T-cell (primary cell): ENCODE measurements around the gene USP17L13. TPM values are rescaled to one million over a fixed set of nuclear protein-coding genes. Genes with fewer than 3 reads are reported as not detected.
A peak's percentile ranks its signal among the peaks of the same experiment; 100 is the strongest.
"Not testable (repeated sequence)": the region's sequence is repeated elsewhere in the genome, so short reads cannot be mapped to it uniquely, and the experiment has no call there.

Experiments
- ATAC-seq, 4 experiments: fragments of 200-7000 bp in 3 of 4; fragments of 150-1000 bp in 1 of 4; cut with Tn5 transposase; replicated peaks in 1 of 4; 1 replicate in 3 of 4; 2 replicates in 1 of 4; pipeline ENCODE4 v1.10.0; 2021; ENCODE audit warnings: moderate library complexity in 3 of 4, mild to moderate bottlenecking in 2 of 4, moderate number of reproducible peaks in 1 of 4
- CTCF ChIA-PET, 2 donors: fragments of 300-600 bp; sonication (Branson Sonifier 250); formaldehyde crosslinking; loops; one replicate each; lab custom pipeline; 2022; ENCODE audit warnings: antibody characterized with exemption in 2 of 2; lab: Charles Lee
- POLR2A ChIA-PET, 2 donors: fragments of 300-600 bp; sonication (Branson Sonifier 250); formaldehyde crosslinking; loops; one replicate each; lab custom pipeline; 2022; ENCODE audit warnings: antibody characterized with exemption in 2 of 2; lab: Charles Lee
- DNase-seq, 35 experiments: peaks; one replicate each; pipeline versions ENCODE4 v3.0.0 to v3.0.0-alpha.2; 2013 to 2023
- H3K27ac ChIP-seq: one replicate; pipeline ENCODE4 v1.5.1; 2013; ENCODE audit warnings: low read length
- H3K27me3 ChIP-seq, 2 experiments: replicated peaks in 1 of 2; 1 replicate in 1 of 2; 2 replicates in 1 of 2; pipeline versions ENCODE4 v1.6.1 to v1.7.0; 2013; ENCODE audit warnings: low read length in 1 of 2, mixed read lengths in 1 of 2; ENCODE audit not compliant: control insufficient read depth in 2 of 2, insufficient read depth in 2 of 2; ENCODE audit errors: extremely low read depth in 1 of 2
- H3K36me3 ChIP-seq, 2 donors: 1 replicate in 1 of 2; 2 replicates in 1 of 2; pipeline versions ENCODE4 v1.6.1 to v1.7.0; 2013; ENCODE audit warnings: low read length in 1 of 2; ENCODE audit not compliant: control insufficient read depth in 2 of 2, insufficient read depth in 1 of 2; ENCODE audit errors: extremely low read depth in 1 of 2
- H3K4me1 ChIP-seq, 2 experiments: 1 replicate in 1 of 2; 2 replicates in 1 of 2; pipeline versions ENCODE4 v1.6.1 to v1.7.0; 2013; ENCODE audit warnings: low read length in 2 of 2, mixed read lengths in 1 of 2; ENCODE audit not compliant: insufficient read depth in 2 of 2, control insufficient read depth in 1 of 2; ENCODE audit errors: extremely low read depth in 1 of 2
- H3K4me3 ChIP-seq, 2 donors: 1 replicate in 1 of 2; 2 replicates in 1 of 2; pipeline versions ENCODE4 v1.5.1 to v1.7.0; 2013; ENCODE audit warnings: mild to moderate bottlenecking in 2 of 2, low read length in 1 of 2, moderate library complexity in 1 of 2; ENCODE audit not compliant: control insufficient read depth in 1 of 2; ENCODE audit errors: extremely low read depth in 1 of 2
- H3K9me3 ChIP-seq: 2 replicates; pipeline ENCODE4 v1.7.0; 2013
- H3K27ac Mint-ChIP-seq, 2 donors: one replicate each; pipeline ENCODE4 v1.8.0; 2020 to 2021; ENCODE audit warnings: mild to moderate bottlenecking in 2 of 2, mixed read lengths in 2 of 2
- H3K27me3 Mint-ChIP-seq, 2 donors: one replicate each; pipeline ENCODE4 v1.8.0; 2021 to 2022; ENCODE audit warnings: mixed read lengths in 2 of 2
- H3K36me3 Mint-ChIP-seq: one replicate; pipeline ENCODE4 v1.8.0; 2021; ENCODE audit warnings: mixed read lengths
- H3K4me1 Mint-ChIP-seq, 3 donors: one replicate each; pipeline ENCODE4 v1.8.0; 2020 to 2022; ENCODE audit warnings: mixed read lengths in 3 of 3, mild to moderate bottlenecking in 1 of 3
- H3K4me3 Mint-ChIP-seq, 3 donors: one replicate each; pipeline ENCODE4 v1.8.0; 2020 to 2022; ENCODE audit warnings: mild to moderate bottlenecking in 3 of 3, mixed read lengths in 3 of 3, moderate library complexity in 3 of 3
- H3K9me3 Mint-ChIP-seq, 3 donors: one replicate each; pipeline ENCODE4 v1.8.0; 2020 to 2022; ENCODE audit warnings: mixed read lengths in 3 of 3
- WGBS: methylation state at CpG from one replicate; pipeline ENCODE4 v1.1.5; 2013; ENCODE audit warnings: missing lambda C conversion rate; ENCODE audit not compliant: insufficient coverage; 5-methylcytosine and 5-hydroxymethylcytosine counted together
- total RNA-seq, 35 experiments: library from RNA in 6 of 35; stranded (reverse) in 6 of 35; fragments of 120-200 nt in 1 of 35; gene quantifications; one replicate each; pipeline versions ENCODE4 v1.2.1 to v1.2.4 and lab custom pipeline; 2013 to 2026

The USP17L13 gene
- total RNA-seq, 5 donors from 2014 or later (not counting 1 experiment from before 2014, with no cell fraction given): not detected

DNA sequence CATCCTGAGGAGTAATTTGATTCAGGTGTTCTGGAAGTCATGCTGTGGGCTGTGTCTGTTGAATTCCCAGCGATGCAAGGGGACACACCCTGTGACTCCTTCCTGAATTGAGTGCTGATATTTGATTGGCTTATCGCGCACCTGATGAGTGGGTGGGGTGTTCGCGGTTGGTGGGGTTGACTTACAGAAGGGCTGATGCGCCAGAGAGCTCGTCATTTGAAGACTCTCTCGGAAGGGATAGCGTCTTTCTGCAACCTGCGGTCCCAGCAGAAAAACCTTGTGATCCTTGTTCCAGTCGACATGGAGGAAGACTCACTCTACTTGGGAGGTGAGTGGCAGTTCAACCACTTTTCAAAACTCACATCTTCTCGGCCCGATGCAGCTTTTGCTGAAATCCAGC is 37.9 kb downstream of the USP17L13 start, which contains the start of gene USP17L21:
TSS of gene USP17L21 (plus strand) at position 301 of the 400 bp plus-strand sequence. CDS start at position 301, 0 bp downstream.
- H3K27me3 Mint-ChIP-seq, H3K4me3 ChIP-seq, DNase-seq, H3K4me1 ChIP-seq, H3K27ac Mint-ChIP-seq, H3K4me1 Mint-ChIP-seq, CTCF ChIA-PET, H3K36me3 Mint-ChIP-seq, ATAC-seq, H3K9me3 Mint-ChIP-seq, H3K27me3 ChIP-seq, H3K9me3 ChIP-seq, H3K36me3 ChIP-seq, H3K27ac ChIP-seq, H3K4me3 Mint-ChIP-seq, POLR2A ChIA-PET: not testable (repeated sequence)
- WGBS: no CpG with 5 or more reads among the region's 13 CpGs

DNA sequence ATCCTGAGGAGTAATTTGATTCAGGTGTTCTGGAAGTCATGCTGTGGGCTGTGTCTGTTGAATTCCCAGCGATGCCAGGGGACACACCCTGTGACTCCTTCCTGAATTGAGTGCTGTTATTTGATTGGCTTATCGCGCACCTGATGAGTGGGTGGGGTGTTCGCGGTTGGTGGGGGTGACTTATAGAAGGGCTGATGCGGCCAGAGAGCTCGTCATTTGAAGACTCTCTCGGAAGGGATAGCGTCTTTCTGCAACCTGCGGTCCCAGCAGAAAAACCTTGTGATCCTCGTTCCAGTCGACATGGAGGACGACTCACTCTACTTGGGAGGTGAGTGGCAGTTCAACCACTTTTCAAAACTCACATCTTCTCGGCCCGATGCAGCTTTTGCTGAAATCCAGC is 42.6 kb downstream of the USP17L13 start, which contains the start of gene USP17L22:
TSS of gene USP17L22 (plus strand) at position 301 of the 400 bp plus-strand sequence. CDS start at position 301, 0 bp downstream.
- H3K27ac Mint-ChIP-seq, H3K27me3 Mint-ChIP-seq, ATAC-seq, H3K36me3 Mint-ChIP-seq, H3K4me3 ChIP-seq, DNase-seq, H3K4me1 Mint-ChIP-seq, H3K9me3 Mint-ChIP-seq, H3K4me1 ChIP-seq, H3K9me3 ChIP-seq, CTCF ChIA-PET, POLR2A ChIA-PET, H3K36me3 ChIP-seq, H3K27ac ChIP-seq, H3K4me3 Mint-ChIP-seq, H3K27me3 ChIP-seq: not testable (repeated sequence)
- no CpG with 5 or more reads among the region's 15 CpGs for WGBS

DNA sequence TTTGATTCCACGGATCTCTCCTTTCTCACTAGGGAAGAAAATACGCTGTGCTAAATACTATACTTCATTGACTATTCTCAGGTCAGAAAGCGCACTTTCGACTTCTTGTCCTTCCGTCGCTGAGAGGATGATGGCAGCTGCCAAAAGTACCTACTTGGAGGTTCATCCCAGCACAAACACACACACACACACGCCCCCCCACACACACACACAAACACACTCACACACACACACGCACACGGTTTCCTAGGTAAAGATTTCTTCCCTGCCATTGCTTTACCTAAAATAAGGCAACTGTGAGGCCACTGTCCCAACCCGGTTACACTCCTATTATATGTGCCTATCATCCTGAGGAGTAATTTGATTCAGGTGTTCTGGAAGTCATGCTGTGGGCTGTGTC is 47.0 kb downstream of the USP17L13 start:
- H3K4me3 ChIP-seq, H3K36me3 ChIP-seq, CTCF ChIA-PET, H3K27ac ChIP-seq, ATAC-seq, H3K9me3 Mint-ChIP-seq, H3K36me3 Mint-ChIP-seq, H3K27ac Mint-ChIP-seq, H3K27me3 ChIP-seq, H3K4me1 ChIP-seq, POLR2A ChIA-PET, H3K27me3 Mint-ChIP-seq, H3K9me3 ChIP-seq, H3K4me1 Mint-ChIP-seq, H3K4me3 Mint-ChIP-seq: not testable (repeated sequence)
- no CpG with 5 or more reads among the region's 10 CpGs for WGBS
- DNase-seq: peak in 18 of 35 experiments; percentile 0 to 34 (median 8)

Other genes with a start within 250 kb of the USP17L13 start
- not detected for gene FAM90A26, start 54.5 kb upstream of the USP17L13 start, total RNA-seq
- gene USP17L10, start 14.2 kb upstream of the USP17L13 start, total RNA-seq: not detected
- not detected for gene USP17L11, start 9.5 kb upstream of the USP17L13 start, total RNA-seq
- gene USP17L12, start 4.7 kb upstream of the USP17L13 start, total RNA-seq: not detected
- under 1 TPM in 1 of 5 donors, not detected in 4; 0.20 TPM for gene USP17L15, start 9.5 kb downstream of the USP17L13 start, total RNA-seq
- gene USP17L17, start 19.0 kb downstream of the USP17L13 start, total RNA-seq: not detected
- gene USP17L18, start 23.7 kb downstream of the USP17L13 start, total RNA-seq: not detected
- not detected for gene USP17L19, start 28.5 kb downstream of the USP17L13 start, total RNA-seq
- gene USP17L20, start 33.2 kb downstream of the USP17L13 start, total RNA-seq: not detected
- not detected for gene USP17L21, start 38.0 kb downstream of the USP17L13 start, total RNA-seq
- gene USP17L22, start 42.7 kb downstream of the USP17L13 start, total RNA-seq: not detected
- gene USP17L24, start 100.3 kb downstream of the USP17L13 start, total RNA-seq: not detected
- gene USP17L25, start 105.0 kb downstream of the USP17L13 start, total RNA-seq: not detected
- not detected for gene USP17L26, start 109.8 kb downstream of the USP17L13 start, total RNA-seq
- gene USP17L5, start 114.5 kb downstream of the USP17L13 start, total RNA-seq: not detected
- not detected for gene USP17L27, start 119.3 kb downstream of the USP17L13 start, total RNA-seq
- not detected for gene USP17L28, start 124.0 kb downstream of the USP17L13 start, total RNA-seq
- not detected for gene USP17L29, start 128.7 kb downstream of the USP17L13 start, total RNA-seq
- gene USP17L30, start 138.2 kb downstream of the USP17L13 start, total RNA-seq: not detected
- gene DEFB131A, start 219.5 kb downstream of the USP17L13 start, total RNA-seq: not detected